GM12891 (cell line): ENCODE data around the gene PKHD1.

Experiments
- DNase-seq: peaks from one replicate; pipeline ENCODE4 v3.0.0; 2011; ENCODE audit warnings: low spot score; ENCODE audit not compliant: insufficient read length
- FAIRE-seq: peaks from 2 replicates; lab custom pipeline; 2011; peaks lifted over from hg19 to GRCh38; lab: Jason Lieb, UNC
- PAX5 ChIP-seq: IDR thresholded peaks from 2 replicates; pipeline ENCODE4 v1.6.1; 2011; ENCODE audit warnings: low read length, moderate library complexity, mild to moderate bottlenecking; ENCODE audit not compliant: insufficient read depth, severe bottlenecking
- POLR2A ChIP-seq: IDR thresholded peaks from 2 replicates; pipeline ENCODE4 v1.6.1; 2011; ENCODE audit warnings: low read depth, low read length, control low read depth
- POLR2AphosphoS5 ChIP-seq: IDR thresholded peaks from 2 replicates; pipeline ENCODE4 v1.6.1; 2011; ENCODE audit warnings: low read depth, low read length, control low read depth
- POU2F2 ChIP-seq: IDR thresholded peaks from 2 replicates; pipeline ENCODE4 v1.6.1; 2011; ENCODE audit warnings: low read depth, mild to moderate bottlenecking, control low read depth, low read length, moderate library complexity
- SPI1 ChIP-seq: IDR thresholded peaks from 2 replicates; pipeline ENCODE4 v1.6.1; 2011; ENCODE audit warnings: low read depth, low read length, control low read depth
- TAF1 ChIP-seq: IDR thresholded peaks from 2 replicates; pipeline ENCODE4 v1.6.1; 2011; ENCODE audit warnings: low read depth, low read length, control low read depth

Gene PKHD1

DNA sequence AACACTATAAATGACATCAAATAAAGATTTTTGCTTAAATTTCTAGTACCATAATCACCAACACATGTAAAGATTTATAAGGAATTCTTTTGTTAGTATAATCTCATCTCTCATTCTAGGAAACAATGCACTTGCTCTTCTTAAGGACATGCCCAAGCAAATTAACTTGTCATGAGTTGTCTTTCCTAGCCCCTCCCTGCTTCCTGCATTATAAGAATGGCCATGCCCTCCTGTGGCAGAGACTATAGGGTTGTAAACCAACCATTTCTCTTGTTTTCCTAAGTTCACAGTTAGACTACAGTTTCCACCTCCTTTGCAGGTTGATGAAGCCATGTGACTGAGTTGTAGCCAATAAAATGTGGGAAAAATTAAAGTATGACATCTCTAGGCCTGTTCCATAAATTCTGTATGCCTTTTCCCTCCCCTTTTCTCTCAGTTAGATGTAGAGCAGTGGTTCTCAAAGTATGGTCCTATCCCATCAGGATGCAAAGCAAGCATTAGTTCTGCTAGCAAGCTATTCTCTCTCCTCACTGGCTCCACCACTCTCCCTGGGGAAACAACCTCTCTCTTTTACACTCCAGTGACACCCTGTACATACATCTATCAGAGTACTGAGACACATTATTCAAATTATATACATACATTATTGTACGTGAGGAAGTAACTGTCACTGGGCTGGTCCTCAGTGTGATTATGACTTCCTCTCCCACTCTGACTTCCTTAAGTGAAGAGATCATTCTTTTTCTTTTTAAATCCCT lies 295.0 kb downstream of the PKHD1 start:
- no peak for DNase-seq
- no peak for FAIRE-seq
- TF ChIP-seq POLR2A: no peak
- no peak for TF ChIP-seq POU2F2
- no peak for TF ChIP-seq SPI1
- no peak for TF ChIP-seq PAX5
- TF ChIP-seq TAF1: no peak
- TF ChIP-seq POLR2AphosphoS5: no peak

DNA sequence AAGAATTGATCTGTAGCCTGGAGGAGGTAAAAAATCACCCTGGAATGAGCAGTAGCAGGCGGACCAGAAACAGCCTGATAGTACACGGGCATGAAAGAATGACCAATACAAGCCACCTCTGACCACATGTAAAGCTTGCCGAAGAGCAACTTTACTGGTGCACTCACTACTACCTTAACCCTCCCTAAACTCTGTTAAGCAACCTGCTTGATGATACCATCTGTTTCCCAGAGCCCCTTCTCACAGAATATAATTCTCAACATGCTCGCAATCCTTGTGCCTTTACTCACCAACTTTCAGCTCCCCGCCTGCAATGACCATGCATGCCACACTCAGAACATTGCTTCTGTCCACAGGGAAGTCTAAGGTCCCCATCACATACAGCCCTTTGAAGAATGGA lies 296.5 kb downstream of the PKHD1 start:
- DNase-seq (no peak), FAIRE-seq (no peak)
- TF ChIP-seq POLR2AphosphoS5: no peak
- no peak for TF ChIP-seq PAX5

DNA sequence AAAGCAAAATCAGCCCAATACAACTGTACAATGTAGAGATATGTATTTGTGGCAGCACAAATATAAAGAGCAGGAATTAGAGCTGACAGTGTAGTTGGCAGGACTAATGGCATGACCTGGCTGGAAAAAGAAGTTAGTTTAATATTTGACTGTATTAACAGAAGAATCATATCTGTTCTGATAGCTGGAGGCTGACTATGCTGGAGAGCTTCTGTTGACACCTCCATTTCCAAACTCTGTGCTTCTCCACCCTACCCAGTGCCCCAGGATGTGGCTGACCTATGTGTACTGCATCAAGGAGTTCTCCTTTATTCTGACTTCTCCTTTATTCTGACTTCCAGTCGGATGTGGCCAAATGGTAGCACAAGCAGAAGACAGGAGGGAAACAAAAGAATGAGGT lies 299.3 kb downstream of the PKHD1 start:
- no peak for FAIRE-seq

DNA sequence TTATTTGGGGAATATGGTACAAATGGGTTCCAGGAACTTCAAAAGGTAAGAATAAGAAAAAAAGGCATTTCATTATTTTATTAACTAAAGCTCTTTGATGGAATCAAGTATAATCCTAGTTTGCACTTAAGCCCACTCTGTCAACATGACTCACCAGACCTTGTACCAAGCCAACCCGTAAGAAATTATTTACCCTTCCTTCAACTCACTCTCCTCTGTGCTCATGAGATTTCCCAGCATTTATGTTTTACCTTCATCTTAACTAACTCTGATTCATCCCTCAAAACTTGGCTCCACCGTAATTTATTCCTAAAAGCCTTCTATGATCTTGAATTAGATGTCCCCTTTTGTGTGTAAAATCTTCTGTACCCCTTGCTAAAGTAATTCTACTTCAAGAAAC lies 308.7 kb downstream of the PKHD1 start:
- TF ChIP-seq TAF1: no peak
- no peak for TF ChIP-seq SPI1
- no peak for TF ChIP-seq POU2F2
- no peak for TF ChIP-seq POLR2A
- TF ChIP-seq PAX5: no peak
- TF ChIP-seq POLR2AphosphoS5: no peak
- FAIRE-seq: no peak
- no peak for DNase-seq

More for the DNA sequence above, 299.3 kb downstream of the PKHD1 start:
- TF ChIP-seq POU2F2 (no peak), POLR2A (no peak), PAX5 (no peak), TAF1 (no peak), POLR2AphosphoS5 (no peak), SPI1 (no peak)
- DNase-seq: no peak

DNA sequence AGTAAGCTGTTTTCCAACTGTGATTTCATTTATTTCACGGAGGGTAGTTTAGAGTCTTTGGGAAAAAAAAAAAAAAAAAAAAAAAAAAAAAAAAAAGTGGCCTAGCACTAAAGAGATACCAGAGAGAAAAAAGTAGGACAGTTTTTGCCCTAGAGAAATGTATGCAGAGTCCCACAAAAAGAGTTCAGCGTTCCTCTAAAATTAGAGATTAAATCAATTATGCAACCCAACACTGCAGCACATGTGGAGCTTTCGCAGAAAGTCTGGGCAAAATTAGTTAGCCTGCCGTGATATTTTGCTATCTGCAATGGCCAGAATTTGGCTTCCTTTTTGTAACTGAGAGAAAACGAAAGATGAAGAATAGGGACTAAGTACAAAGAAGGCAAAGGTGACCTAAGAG lies 309.8 kb downstream of the PKHD1 start:
- FAIRE-seq: no peak
- no peak for DNase-seq
- TF ChIP-seq POLR2A (no peak), SPI1 (no peak), TAF1 (no peak), POU2F2 (no peak)

DNA sequence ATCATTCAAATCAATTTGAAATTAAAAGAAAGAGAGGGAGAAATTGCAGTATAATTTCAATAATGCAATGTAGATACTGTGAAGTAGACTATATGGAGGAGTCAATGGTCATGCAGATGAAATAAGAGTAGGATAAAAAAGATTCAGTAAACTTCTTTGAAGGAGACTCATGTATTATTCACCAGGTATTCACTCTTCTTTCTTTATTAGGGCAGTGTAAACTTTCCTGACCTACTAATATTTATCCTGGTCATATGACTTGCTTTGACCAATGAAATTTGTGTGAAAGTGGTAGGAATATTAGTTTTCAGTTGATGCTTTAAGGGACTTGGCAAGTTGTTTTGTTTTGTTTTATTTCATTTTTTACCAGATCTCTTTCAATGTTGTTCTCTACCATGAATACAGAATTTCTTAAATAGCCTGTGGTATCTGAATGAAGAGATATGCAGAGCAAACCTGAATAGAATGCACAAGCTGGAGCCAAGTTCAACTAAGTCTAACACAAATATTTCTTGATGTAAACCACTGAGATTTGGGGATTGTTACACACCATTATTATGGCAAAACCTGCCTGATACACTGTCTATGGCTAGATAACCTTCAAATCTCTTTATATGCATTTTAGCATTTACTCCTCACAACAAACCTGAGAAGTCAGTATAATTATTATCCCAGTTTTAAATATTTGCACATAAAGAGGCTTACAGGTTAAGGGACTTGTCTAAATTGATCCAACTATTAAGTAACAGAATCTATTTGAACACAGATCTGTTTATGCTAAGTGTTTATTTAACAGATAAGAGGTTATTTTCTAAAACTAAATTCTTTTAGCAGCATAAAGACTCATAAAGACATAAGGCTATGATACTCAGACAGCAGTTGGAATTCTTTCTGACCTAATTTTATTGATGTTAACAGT lies 311.2 kb downstream of the PKHD1 start:
- DNase-seq (no peak), FAIRE-seq (no peak)
- TF ChIP-seq TAF1: no peak
- TF ChIP-seq PAX5: no peak
- TF ChIP-seq POLR2A: no peak
- TF ChIP-seq POLR2AphosphoS5: no peak
- no peak for TF ChIP-seq SPI1
- TF ChIP-seq POU2F2: no peak

DNA sequence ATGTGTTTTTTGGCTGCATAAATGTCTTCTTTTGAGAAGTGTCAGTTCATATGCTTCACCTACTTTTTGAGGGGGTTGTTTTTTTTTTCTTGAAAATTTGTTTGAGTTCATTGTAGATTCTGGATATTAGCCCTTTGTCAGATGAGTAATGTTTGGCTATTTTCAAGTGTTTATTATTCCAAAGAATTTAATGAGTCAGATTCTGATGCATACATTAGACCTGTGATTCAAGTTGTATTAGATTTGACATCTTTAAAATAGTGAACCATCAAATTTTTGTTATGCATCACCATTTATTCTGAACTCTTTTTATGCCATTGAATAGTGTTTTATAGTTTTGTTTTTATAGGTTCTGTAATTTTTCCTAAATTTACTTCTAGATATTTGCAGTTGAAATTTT lies 319.3 kb downstream of the PKHD1 start:
- TF ChIP-seq POU2F2 (no peak), PAX5 (no peak), POLR2AphosphoS5 (no peak)
- FAIRE-seq: no peak
- no peak for DNase-seq

DNA sequence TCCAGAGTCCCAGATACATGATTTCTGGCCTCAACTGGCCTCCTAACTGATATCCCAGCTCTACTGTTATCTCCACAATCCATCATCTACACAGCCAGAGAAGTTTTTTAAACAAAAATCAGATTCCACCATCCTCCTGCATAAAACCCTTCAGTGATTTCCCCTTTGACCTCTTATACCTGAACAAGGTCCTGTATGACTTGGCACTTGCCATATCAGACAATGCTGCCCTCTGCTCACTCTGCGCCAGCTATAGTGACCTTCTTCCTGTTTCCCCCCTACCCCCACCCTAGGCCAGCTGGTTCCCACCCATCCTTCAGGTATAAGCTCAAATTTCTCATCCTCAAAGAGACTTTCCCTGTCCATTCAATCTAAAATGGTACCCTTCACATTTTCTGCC lies 322.2 kb downstream of the PKHD1 start:
- TF ChIP-seq SPI1 (no peak), POU2F2 (no peak), TAF1 (no peak), POLR2A (no peak), POLR2AphosphoS5 (no peak), PAX5 (no peak)
- DNase-seq: no peak
- no peak for FAIRE-seq

DNA sequence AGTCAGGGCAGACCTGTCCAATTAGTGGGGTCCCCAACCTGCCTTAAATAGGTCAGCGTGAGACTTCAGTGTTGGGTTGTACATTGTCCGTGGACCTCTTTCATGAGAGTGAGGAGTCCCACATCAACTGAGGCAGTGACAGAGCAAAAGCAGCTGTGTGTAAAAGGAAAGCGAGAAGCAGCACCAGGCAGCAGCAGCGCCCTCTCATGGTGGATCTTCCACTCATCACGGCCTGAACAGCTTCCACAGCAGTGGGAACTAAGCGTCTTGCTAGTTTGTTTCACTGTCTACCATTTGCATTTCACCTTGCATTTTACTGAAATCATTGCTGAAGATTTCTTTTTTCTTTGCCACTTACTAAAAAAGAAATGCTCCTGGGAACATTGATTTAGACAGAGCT lies 333.8 kb downstream of the PKHD1 start:
- FAIRE-seq: peak; percentile 70
- no peak for DNase-seq
- no peak for TF ChIP-seq TAF1
- no peak for TF ChIP-seq POU2F2
- TF ChIP-seq POLR2AphosphoS5: no peak

DNA sequence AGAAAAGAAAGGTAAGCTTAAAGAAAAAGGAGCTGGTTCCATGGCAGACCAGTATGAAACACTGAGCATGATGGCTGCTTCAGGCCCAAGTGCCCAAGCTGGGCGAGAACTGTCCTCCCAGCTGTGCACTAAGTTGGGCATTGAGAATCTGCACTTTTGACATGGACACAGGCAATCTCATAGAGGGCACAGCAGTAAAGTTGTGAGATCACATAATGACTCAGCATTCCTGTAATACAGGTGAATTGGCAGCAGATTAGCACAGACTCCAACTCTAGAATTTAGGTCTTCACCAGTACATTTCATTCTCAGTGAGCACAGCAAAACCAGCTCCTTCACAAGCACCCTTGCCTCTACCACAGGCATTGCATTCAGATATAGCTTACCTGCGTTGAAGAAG lies 343.4 kb downstream of the PKHD1 start:
- FAIRE-seq: no peak
- DNase-seq: no peak
- no peak for TF ChIP-seq TAF1
- no peak for TF ChIP-seq PAX5
- no peak for TF ChIP-seq SPI1
- no peak for TF ChIP-seq POU2F2
- no peak for TF ChIP-seq POLR2A
- no peak for TF ChIP-seq POLR2AphosphoS5
